ENCODE results near the gene THAP5. TPM values are rescaled to one million over a fixed set of nuclear protein-coding genes. Genes with fewer than 3 reads are reported as not detected.
"Not testable (repeated sequence)": the region's sequence is repeated elsewhere in the genome, so short reads cannot be mapped to it uniquely, and the experiment has no call there.

Gene THAP5
- total RNA-seq, 1 donor from 2014 or later: 28.2 TPM

GRCh38 chr7:108559253-108559652 lies 10.3 kb downstream of the THAP5 start:
- Mint-ChIP-seq H3K27ac (ENCODE audit: unreplicated experiment) (no peak overlapping the region), H3K4me1 (no peaks in the 10 kb centered on the region), H3K27me3 (ENCODE audit: low read depth) (no peaks in the 10 kb centered on the region), H3K36me3 (ENCODE audit: low read depth) (peaks cover 46% of the 10 kb centered on the region), H3K9me3 (peaks cover 10% of the 10 kb centered on the region), H3K4me3 (no peak overlapping the region)
- TF ChIP-seq, protein P1, sequence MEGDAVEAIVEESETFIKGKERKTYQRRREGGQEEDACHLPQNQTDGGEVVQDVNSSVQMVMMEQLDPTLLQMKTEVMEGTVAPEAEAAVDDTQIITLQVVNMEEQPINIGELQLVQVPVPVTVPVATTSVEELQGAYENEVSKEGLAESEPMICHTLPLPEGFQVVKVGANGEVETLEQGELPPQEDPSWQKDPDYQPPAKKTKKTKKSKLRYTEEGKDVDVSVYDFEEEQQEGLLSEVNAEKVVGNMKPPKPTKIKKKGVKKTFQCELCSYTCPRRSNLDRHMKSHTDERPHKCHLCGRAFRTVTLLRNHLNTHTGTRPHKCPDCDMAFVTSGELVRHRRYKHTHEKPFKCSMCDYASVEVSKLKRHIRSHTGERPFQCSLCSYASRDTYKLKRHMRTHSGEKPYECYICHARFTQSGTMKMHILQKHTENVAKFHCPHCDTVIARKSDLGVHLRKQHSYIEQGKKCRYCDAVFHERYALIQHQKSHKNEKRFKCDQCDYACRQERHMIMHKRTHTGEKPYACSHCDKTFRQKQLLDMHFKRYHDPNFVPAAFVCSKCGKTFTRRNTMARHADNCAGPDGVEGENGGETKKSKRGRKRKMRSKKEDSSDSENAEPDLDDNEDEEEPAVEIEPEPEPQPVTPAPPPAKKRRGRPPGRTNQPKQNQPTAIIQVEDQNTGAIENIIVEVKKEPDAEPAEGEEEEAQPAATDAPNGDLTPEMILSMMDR (conservative IDR thresholded peaks at IDR 0.05): no peak
- DNase-seq (ENCODE audit: low read depth, low spot score): no peak

- no peaks in the 10 kb centered on the region for H3K27me3 Mint-ChIP-seq (ENCODE audit: low read depth)
- H3K9me3 Mint-ChIP-seq: peaks cover 10% of the 10 kb centered on the region
- H3K4me3 Mint-ChIP-seq: no peak overlapping the region
- DNase-seq (ENCODE audit: low read depth, low spot score): no peak
- no peaks in the 10 kb centered on the region for H3K4me1 Mint-ChIP-seq
- TF ChIP-seq, protein P1 (conservative IDR thresholded peaks at IDR 0.05): no peak
- H3K36me3 Mint-ChIP-seq (ENCODE audit: low read depth): peaks cover 47% of the 10 kb centered on the region
- H3K27ac Mint-ChIP-seq (ENCODE audit: unreplicated experiment): no peak overlapping the region
Measured at GRCh38 chr7:108557617-108558016, 11.9 kb downstream of the THAP5 start.

DNA sequence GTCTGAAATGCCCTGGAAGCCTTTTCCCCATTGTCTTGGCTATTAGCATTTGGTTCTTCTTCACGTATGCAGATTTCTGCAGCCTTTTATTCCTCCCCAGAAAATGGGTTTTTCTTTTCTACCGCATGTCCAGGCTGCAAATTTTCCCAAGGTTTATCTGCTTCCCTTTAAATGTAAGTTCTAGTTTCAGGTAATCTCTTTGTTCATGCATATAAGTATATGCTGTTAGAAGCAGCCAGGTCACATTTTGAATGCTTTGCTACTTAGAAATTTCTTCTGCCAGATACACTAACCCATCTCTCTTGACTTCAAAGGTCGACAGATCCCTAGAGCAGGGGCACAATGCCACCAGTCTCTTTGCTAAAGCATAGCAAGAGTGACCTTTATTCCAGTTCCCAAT lies 12.3 kb downstream of the THAP5 start:
- no peaks in the 10 kb centered on the region for H3K27me3 Mint-ChIP-seq (ENCODE audit: low read depth)
- no peak overlapping the region for H3K27ac Mint-ChIP-seq (ENCODE audit: unreplicated experiment)
- H3K9me3 Mint-ChIP-seq: peaks cover 10% of the 10 kb centered on the region
- TF ChIP-seq, protein P1 (conservative IDR thresholded peaks at IDR 0.05): no peak
- H3K4me1 Mint-ChIP-seq: no peaks in the 10 kb centered on the region
- peaks cover 45% of the 10 kb centered on the region for H3K36me3 Mint-ChIP-seq (ENCODE audit: low read depth)
- no peak for DNase-seq (ENCODE audit: low read depth, low spot score)
- H3K4me3 Mint-ChIP-seq: no peak overlapping the region

GRCh38 chr7:108556665-108557064 lies 12.8 kb downstream of the THAP5 start:
- H3K27ac Mint-ChIP-seq (ENCODE audit: unreplicated experiment); H3K4me3 Mint-ChIP-seq; H3K4me1 Mint-ChIP-seq; H3K27me3 Mint-ChIP-seq (ENCODE audit: low read depth); DNase-seq (ENCODE audit: low read depth, low spot score): not testable (repeated sequence)
- Mint-ChIP-seq H3K9me3 (peaks cover 10% of the 10 kb centered on the region), H3K36me3 (ENCODE audit: low read depth) (peaks cover 48% of the 10 kb centered on the region)

DNA sequence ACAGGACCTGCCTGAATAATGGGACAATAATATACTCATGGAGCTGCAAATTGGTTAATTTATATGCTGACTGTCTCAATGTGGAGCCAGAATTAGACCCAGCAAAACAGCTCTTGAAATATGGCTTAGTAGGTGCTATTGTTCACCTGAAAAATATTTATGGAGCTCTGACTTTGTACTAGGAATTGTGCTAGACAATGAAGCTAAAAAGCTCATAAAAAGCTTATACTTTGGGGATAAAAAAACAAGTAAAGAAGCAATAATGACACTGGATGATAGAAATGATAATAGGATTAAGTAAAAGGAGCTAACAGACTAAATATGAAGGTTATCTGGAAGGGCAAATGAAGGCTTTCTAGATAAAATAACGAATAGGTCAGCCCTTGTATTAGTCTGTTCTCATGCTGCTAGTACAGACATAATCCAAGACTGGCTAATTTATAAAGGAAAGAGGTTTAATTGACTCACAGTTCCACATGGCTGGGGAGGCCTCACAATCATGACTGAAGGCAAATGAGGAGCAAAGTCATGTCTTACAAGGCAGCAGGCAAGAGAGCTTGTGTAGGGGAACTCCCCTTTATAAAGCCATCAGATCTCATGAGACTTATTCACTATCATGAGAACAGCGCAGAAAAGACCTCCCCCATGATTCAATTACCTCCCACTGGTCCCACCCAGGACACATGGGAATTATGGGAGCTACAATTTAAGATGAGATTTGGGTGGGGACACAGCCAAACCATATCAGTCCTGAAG lies 21.2 kb downstream of the THAP5 start:
- not testable (repeated sequence) for H3K4me1 Mint-ChIP-seq; H3K4me3 Mint-ChIP-seq; H3K36me3 Mint-ChIP-seq (ENCODE audit: low read depth); H3K9me3 Mint-ChIP-seq; H3K27me3 Mint-ChIP-seq (ENCODE audit: low read depth); DNase-seq (ENCODE audit: low read depth, low spot score); H3K27ac Mint-ChIP-seq (ENCODE audit: unreplicated experiment)

GRCh38 chr7:108541478-108541877 lies 28.0 kb downstream of the THAP5 start:
- DNase-seq (ENCODE audit: low read depth, low spot score): no peak
- TF ChIP-seq, protein P1 (conservative IDR thresholded peaks at IDR 0.05): no peak
- Mint-ChIP-seq H3K27me3 (ENCODE audit: low read depth) (no peaks in the 10 kb centered on the region), H3K9me3 (peaks cover 2% of the 10 kb centered on the region), H3K4me3 (no peak overlapping the region), H3K36me3 (ENCODE audit: low read depth) (peaks cover 4% of the 10 kb centered on the region), H3K27ac (ENCODE audit: unreplicated experiment) (no peak overlapping the region), H3K4me1 (no peaks in the 10 kb centered on the region)

GRCh38 chr7:108538685-108539084 lies 30.8 kb downstream of the THAP5 start:
- not testable (repeated sequence) for H3K27me3 Mint-ChIP-seq (ENCODE audit: low read depth); DNase-seq (ENCODE audit: low read depth, low spot score); H3K27ac Mint-ChIP-seq (ENCODE audit: unreplicated experiment); H3K36me3 Mint-ChIP-seq (ENCODE audit: low read depth); H3K9me3 Mint-ChIP-seq; H3K4me3 Mint-ChIP-seq; H3K4me1 Mint-ChIP-seq

DNA sequence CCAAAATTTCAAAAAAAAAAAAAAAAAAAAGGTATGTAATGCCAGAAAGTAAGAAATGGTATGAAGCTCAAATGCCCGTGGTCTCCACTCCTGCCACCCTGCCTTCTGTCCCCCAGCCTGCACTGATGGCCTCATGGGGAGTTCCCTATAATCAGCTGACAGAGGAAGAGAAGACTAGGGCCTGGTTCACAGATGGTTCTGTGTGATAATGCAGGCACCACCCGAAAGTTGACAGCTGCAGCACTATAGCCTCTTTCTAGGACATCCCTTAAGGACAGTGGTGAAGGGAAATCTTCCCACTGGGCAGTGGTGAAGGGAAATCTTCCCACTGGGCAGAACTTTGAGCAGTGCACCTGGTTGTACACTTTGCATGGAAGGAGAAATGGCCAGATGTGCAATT lies 31.3 kb downstream of the THAP5 start:
- not testable (repeated sequence) for H3K4me3 Mint-ChIP-seq; H3K36me3 Mint-ChIP-seq (ENCODE audit: low read depth); H3K27ac Mint-ChIP-seq (ENCODE audit: unreplicated experiment); H3K4me1 Mint-ChIP-seq; H3K27me3 Mint-ChIP-seq (ENCODE audit: low read depth); H3K9me3 Mint-ChIP-seq; DNase-seq (ENCODE audit: low read depth, low spot score)
